K562 (cell line): ENCODE data around the gene SMYD1. TPM values are rescaled to one million over a fixed set of nuclear protein-coding genes. Genes with fewer than 3 reads are reported as not detected.

ENCODE experiments used
- ATAC-seq: fragments of 200-7000 bp; cut with Tn5 transposase; 3 replicates; pipeline ENCODE4 v1.9.1; 2020; ENCODE audit warnings: moderate library complexity
- BruUV-seq: library from RNA; stranded (reverse); fragments of 400-500 nt; replicated peaks from 2 replicates; lab custom pipeline; 2021; lab: Mats Ljungman, UMichigan
- CTCF ChIA-PET: fragments of 300-600 bp; formaldehyde crosslinking; extraction: SDS; loops from one replicate; lab custom pipeline; 2021; ENCODE audit warnings: low intra/inter-chr PET ratio; lab: Yijun Ruan, JAX
- POLR2A ChIA-PET: fragments of 300-600, 350-650 bp; sonication (Branson Sonifier 250); formaldehyde crosslinking; extraction: SDS; loops from one replicate; lab custom pipeline; 2021; ENCODE audit warnings: antibody characterized with exemption, inconsistent platforms; lab: Yijun Ruan, JAX
- DNase-seq, 4 experiments: peaks; one replicate each; pipeline versions ENCODE4 v3.0.0 to v3.0.0-alpha.2; 2011 to 2018; ENCODE audit warnings: low spot score in 3 of 4, mixed read lengths in 3 of 4; ENCODE audit errors: extremely low read depth in 1 of 4
- FAIRE-seq: peaks from 2 replicates; lab custom pipeline; 2011; peaks lifted over from hg19 to GRCh38; lab: Jason Lieb, UNC
- H2AFZ ChIP-seq: 2 replicates; pipeline ENCODE4 v1.6.0; 2011; ENCODE audit warnings: low read depth, low read length, control low read depth, inconsistent platforms
- H3K27ac ChIP-seq: fragments of 200-600 bp; 3 replicates; pipeline ENCODE4 v1.8.0; 2011; ENCODE audit warnings: low read depth, mild to moderate bottlenecking, control low read depth, inconsistent platforms, low read length, moderate library complexity, mixed read lengths; ENCODE audit errors: extremely low read depth
- H3K27me3 ChIP-seq, 2 experiments: fragments of 300-600 bp in 1 of 2; 2 replicates in 1 of 2; 3 replicates in 1 of 2; pipeline versions ENCODE4 v1.6.0 to v1.8.0; 2011; ENCODE audit warnings: inconsistent platforms in 2 of 2, low read length in 2 of 2, mild to moderate bottlenecking in 1 of 2, mixed read lengths in 1 of 2, moderate library complexity in 1 of 2; ENCODE audit not compliant: control insufficient read depth in 2 of 2, insufficient read depth in 2 of 2
- H3K36me3 ChIP-seq: fragments of 300-600 bp; 3 replicates; pipeline ENCODE4 v1.8.0; 2011; ENCODE audit warnings: mild to moderate bottlenecking, low read length, inconsistent platforms; ENCODE audit not compliant: control insufficient read depth, insufficient read depth
- H3K4me1 ChIP-seq, 2 experiments: fragments of 200-600 bp in 1 of 2; replicated peaks in 1 of 2; 2 replicates in 1 of 2; 3 replicates in 1 of 2; pipeline versions ENCODE4 v1.5.1 to v1.8.0; 2011; ENCODE audit warnings: inconsistent platforms in 2 of 2, low read length in 2 of 2, mild to moderate bottlenecking in 1 of 2, mixed read lengths in 1 of 2, moderate library complexity in 1 of 2; ENCODE audit not compliant: control insufficient read depth in 2 of 2, insufficient read depth in 2 of 2
- H3K4me2 ChIP-seq: 2 replicates; pipeline ENCODE4 v1.6.1; 2011; ENCODE audit warnings: low read length, control low read depth, inconsistent platforms, mixed read lengths; ENCODE audit not compliant: insufficient read depth
- H3K4me3 ChIP-seq: fragments of 200-600 bp; sonication (generic), shearing (Covaris generic); 2 replicates; pipeline ENCODE4 v1.5.1; 2016; ENCODE audit warnings: control low read depth, inconsistent platforms
- H3K79me2 ChIP-seq: fragments of 200-600 bp; 3 replicates; pipeline ENCODE4 v1.8.0; 2011; ENCODE audit warnings: low read length, inconsistent platforms; ENCODE audit not compliant: control insufficient read depth, insufficient read depth
- H3K9ac ChIP-seq, 2 experiments: 2 replicates each; pipeline versions ENCODE4 v1.6.0 to v1.6.1; 2011; ENCODE audit warnings: low read depth in 2 of 2, low read length in 2 of 2, control low read depth in 1 of 2, inconsistent platforms in 1 of 2, mild to moderate bottlenecking in 1 of 2, mixed read lengths in 1 of 2; ENCODE audit not compliant: insufficient read depth in 1 of 2
- H3K9me1 ChIP-seq: one replicate; pipeline ENCODE4 v1.6.0; 2011; ENCODE audit warnings: inconsistent platforms, mild to moderate bottlenecking, low read length, moderate library complexity; ENCODE audit not compliant: control insufficient read depth, insufficient read depth
- H3K9me3 ChIP-seq: replicated peaks from 2 replicates; pipeline ENCODE4 v1.5.1; 2011; ENCODE audit warnings: low read depth, low read length, inconsistent platforms; ENCODE audit not compliant: control insufficient read depth, insufficient read depth
- H4K20me1 ChIP-seq: replicated peaks from 2 replicates; pipeline ENCODE4 v1.6.1; 2011; ENCODE audit warnings: low read length, inconsistent platforms, mixed read lengths; ENCODE audit not compliant: control insufficient read depth, insufficient read depth
- CC2D1A ChIP-seq: fragments of 450-650 bp; IDR thresholded peaks from 2 replicates; pipeline ENCODE4 v1.6.1; 2017; ENCODE audit warnings: mild to moderate bottlenecking
- GATAD2B ChIP-seq: fragments of 450-650 bp; IDR thresholded peaks from 2 replicates; pipeline ENCODE4 v1.6.1; 2017; ENCODE audit warnings: mild to moderate bottlenecking, borderline replicate concordance
- KLF16 ChIP-seq: IDR thresholded peaks from 2 replicates; pipeline ENCODE4 v1.6.1; 2016; ENCODE audit warnings: antibody characterized with exemption
- NFIC ChIP-seq: fragments of 450-650 bp; IDR thresholded peaks from 2 replicates; pipeline ENCODE4 v1.6.1; 2017; ENCODE audit warnings: mild to moderate bottlenecking, inconsistent platforms
- TRIM28 ChIP-seq: fragments of 450-650 bp; IDR thresholded peaks from 2 replicates; pipeline ENCODE4 v1.6.1; 2017
- ZEB2 ChIP-seq: fragments of 450-650 bp; IDR thresholded peaks from 2 replicates; pipeline ENCODE4 v1.6.1; 2016
- ZNF79 ChIP-seq: fragments of 250-450 bp; sonication (Bioruptor Pico); IDR thresholded peaks from 2 replicates; pipeline ENCODE4 v1.4.0; 2020; ENCODE audit warnings: low read depth, mild to moderate bottlenecking, moderate library complexity
- WGBS: fragments of 100-300 bp; shearing (Covaris generic); methylation state at CpG from one replicate; pipeline ENCODE4 v1.1.6; 2016; ENCODE audit warnings: low coverage, mixed read lengths; ENCODE audit not compliant: insufficient coverage; ENCODE audit errors: missing lambda C conversion rate; 5-methylcytosine and 5-hydroxymethylcytosine counted together
- in situ Hi-C: fragments of 300-500 bp; cut with MboI; formaldehyde crosslinking; loops from 4 replicates; pipeline ENCODE4 v1.15.0; 2018; ENCODE audit warnings: inconsistent platforms, mixed read lengths
- intact Hi-C: fragments of 100-400 bp; cut with micrococcal nuclease; formaldehyde crosslinking; loops from 2 replicates; pipeline ENCODE4 v1.14.2; 2022
- polyA plus RNA-seq, 8 experiments: library from polyadenylated mRNA; depleted of rRNA in 4 of 8; stranded (reverse) in 5 of 8; unstranded in 3 of 8; fragments of >200 nt; fragmentation: Nextera tagmentation in 2 of 8; fragmentation: Illumina TruSeq in 1 of 8; extraction: Ambion mirVana in 2 of 8; extraction: Trizol in 1 of 8; gene quantifications; 2 replicates each; pipeline versions ENCODE4 v1.2.1 to v1.2.3, GENCODE V29; 2011 to 2014; ENCODE audit warnings: inconsistent platforms in 1 of 8, missing spikeins in 1 of 8
- total RNA-seq, 7 experiments: library from RNA; depleted of rRNA in 6 of 7; stranded (reverse); fragments of >200 nt in 6 of 7; fragmentation: Illumina TruSeq in 2 of 7; extraction: Trizol in 2 of 7; gene quantifications; 2 replicates each; pipeline versions ENCODE4 v1.2.1 to v1.2.3, GENCODE V29; 2011 to 2021; ENCODE audit warnings: low replicate concordance in 1 of 7
- TF ChIP-seq, protein P1 (sequence below): fragments of 450-650 bp; IDR thresholded peaks from 2 replicates; pipeline ENCODE4 v1.6.1; 2016; ENCODE audit warnings: antibody characterized with exemption
- TF ChIP-seq, protein P2 (sequence below): fragments of 450-650 bp; formaldehyde crosslinking; IDR thresholded peaks from 2 replicates; pipeline ENCODE4 v1.4.0; 2020; ENCODE audit warnings: mild to moderate bottlenecking, moderate library complexity
- TF ChIP-seq, protein P3 (sequence below), 2 experiments: fragments of 450-650 bp; conservative IDR thresholded peaks; 2 replicates each; pipeline ENCODE4 v1.6.1; 2017; ENCODE audit warnings: mild to moderate bottlenecking in 2 of 2, moderate library complexity in 2 of 2
- TF ChIP-seq, protein P4 (sequence below): fragments of 250-450 bp; sonication (Bioruptor Pico); IDR thresholded peaks from 2 replicates; pipeline ENCODE4 v1.5.1; 2021; ENCODE audit warnings: mild to moderate bottlenecking
- TF ChIP-seq, protein P5 (sequence below): fragments of 450-650 bp; IDR thresholded peaks from 2 replicates; pipeline ENCODE4 v1.6.1; 2016; ENCODE audit warnings: mild to moderate bottlenecking

The SMYD1 gene
- total and polyA plus RNA-seq, 9 of the 15 experiments (the other 6 are each of a cell fraction or from before 2014, with no cell fraction given), result not detected

DNA sequence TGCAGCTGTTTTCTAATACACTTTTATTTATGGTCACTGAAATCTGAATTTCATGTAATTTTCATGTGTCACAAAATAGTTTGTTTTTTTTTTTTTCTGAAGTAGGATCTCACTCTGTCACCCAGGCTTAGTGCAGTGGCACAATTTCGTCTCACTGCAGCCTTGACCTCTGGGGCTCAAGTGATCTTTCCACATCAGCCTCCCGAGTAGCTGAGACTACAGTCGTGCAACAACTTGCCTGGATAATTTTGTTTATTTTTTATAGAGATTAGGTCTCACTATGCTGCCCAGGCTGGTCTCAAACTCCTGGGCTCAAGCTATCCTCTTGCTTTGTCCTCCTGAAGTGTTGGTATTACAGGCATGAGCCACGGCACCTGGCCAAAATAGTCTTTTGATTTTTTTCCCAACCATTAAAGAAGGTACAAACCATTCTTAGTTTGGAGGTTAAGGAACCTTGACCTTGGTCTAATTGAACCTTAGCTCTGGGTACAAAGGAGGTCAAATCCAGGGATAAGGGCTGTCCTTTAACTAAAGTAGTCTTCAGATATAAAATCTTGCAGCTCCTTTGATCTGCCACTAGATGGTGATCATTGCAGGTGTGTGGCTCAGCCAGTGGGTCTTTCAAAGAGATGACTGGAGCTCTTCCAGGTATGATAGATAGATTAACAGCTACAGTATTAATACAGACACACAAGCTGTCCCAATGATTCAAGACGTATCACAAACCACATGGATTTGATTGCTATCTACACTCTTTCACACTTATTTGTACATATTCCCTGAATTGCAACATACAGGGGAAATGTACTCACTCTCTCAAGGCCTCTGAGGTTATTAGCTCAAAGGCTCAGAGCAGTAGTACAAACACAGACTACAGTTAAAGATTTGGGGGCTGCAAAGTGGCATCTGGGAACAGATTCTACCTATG, 7.4 kb upstream of the SMYD1 start:
- 45% methylated on average over 5 of the region's 5 CpGs for WGBS
- TF ChIP-seq ZEB2 (no peak), KLF16 (0 out of 2 replicates have a peak, but pooled peaks have one; percentile 32), CC2D1A (0 out of 2 replicates have a peak, but pooled peaks have one; percentile 21), NFIC (no peak; the same call in 1 of the 2 replicates), TRIM28 (no peak), ZNF79 (no peak), GATAD2B (no peak)
- TF ChIP-seq, protein P1, sequence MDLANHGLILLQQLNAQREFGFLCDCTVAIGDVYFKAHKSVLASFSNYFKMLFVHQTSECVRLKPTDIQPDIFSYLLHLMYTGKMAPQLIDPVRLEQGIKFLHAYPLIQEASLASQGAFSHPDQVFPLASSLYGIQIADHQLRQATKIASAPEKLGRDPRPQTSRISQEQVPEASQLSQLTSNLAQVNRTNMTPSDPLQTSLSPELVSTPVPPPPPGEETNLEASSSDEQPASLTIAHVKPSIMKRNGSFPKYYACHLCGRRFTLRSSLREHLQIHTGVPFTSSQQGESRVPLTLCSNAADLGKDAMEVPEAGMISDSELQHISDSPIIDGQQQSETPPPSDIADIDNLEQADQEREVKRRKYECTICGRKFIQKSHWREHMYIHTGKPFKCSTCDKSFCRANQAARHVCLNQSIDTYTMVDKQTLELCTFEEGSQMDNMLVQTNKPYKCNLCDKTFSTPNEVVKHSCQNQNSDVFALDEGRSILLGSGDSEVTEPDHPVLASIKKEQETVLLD, result no peak
- TF ChIP-seq, protein P2, sequence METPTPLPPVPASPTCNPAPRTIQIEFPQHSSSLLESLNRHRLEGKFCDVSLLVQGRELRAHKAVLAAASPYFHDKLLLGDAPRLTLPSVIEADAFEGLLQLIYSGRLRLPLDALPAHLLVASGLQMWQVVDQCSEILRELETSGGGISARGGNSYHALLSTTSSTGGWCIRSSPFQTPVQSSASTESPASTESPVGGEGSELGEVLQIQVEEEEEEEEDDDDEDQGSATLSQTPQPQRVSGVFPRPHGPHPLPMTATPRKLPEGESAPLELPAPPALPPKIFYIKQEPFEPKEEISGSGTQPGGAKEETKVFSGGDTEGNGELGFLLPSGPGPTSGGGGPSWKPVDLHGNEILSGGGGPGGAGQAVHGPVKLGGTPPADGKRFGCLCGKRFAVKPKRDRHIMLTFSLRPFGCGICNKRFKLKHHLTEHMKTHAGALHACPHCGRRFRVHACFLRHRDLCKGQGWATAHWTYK (CRISPR knock-in tag), result no peak
- TF ChIP-seq, protein P3, sequence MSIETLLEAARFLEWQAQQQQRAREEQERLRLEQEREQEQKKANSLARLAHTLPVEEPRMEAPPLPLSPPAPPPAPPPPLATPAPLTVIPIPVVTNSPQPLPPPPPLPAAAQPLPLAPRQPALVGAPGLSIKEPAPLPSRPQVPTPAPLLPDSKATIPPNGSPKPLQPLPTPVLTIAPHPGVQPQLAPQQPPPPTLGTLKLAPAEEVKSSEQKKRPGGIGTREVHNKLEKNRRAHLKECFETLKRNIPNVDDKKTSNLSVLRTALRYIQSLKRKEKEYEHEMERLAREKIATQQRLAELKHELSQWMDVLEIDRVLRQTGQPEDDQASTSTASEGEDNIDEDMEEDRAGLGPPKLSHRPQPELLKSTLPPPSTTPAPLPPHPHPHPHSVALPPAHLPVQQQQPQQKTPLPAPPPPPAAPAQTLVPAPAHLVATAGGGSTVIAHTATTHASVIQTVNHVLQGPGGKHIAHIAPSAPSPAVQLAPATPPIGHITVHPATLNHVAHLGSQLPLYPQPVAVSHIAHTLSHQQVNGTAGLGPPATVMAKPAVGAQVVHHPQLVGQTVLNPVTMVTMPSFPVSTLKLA (conservative IDR thresholded peaks at IDR 0.05), result 0 out of 4 replicates have a peak, but pooled peaks of 1 of the 2 experiments have one; percentile 5
- TF ChIP-seq, protein P4, sequence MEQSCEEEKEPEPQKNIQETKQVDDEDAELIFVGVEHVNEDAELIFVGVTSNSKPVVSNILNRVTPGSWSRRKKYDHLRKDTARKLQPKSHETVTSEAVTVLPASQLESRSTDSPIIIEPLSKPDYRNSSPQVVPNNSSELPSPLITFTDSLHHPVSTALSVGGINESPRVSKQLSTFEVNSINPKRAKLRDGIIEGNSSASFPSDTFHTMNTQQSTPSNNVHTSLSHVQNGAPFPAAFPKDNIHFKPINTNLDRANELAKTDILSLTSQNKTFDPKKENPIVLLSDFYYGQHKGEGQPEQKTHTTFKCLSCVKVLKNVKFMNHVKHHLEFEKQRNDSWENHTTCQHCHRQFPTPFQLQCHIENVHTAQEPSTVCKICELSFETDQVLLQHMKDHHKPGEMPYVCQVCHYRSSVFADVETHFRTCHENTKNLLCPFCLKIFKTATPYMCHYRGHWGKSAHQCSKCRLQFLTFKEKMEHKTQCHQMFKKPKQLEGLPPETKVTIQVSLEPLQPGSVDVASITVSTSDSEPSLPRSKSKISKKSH, result no peak
- TF ChIP-seq, protein P5, sequence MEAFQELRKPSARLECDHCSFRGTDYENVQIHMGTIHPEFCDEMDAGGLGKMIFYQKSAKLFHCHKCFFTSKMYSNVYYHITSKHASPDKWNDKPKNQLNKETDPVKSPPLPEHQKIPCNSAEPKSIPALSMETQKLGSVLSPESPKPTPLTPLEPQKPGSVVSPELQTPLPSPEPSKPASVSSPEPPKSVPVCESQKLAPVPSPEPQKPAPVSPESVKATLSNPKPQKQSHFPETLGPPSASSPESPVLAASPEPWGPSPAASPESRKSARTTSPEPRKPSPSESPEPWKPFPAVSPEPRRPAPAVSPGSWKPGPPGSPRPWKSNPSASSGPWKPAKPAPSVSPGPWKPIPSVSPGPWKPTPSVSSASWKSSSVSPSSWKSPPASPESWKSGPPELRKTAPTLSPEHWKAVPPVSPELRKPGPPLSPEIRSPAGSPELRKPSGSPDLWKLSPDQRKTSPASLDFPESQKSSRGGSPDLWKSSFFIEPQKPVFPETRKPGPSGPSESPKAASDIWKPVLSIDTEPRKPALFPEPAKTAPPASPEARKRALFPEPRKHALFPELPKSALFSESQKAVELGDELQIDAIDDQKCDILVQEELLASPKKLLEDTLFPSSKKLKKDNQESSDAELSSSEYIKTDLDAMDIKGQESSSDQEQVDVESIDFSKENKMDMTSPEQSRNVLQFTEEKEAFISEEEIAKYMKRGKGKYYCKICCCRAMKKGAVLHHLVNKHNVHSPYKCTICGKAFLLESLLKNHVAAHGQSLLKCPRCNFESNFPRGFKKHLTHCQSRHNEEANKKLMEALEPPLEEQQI, result no peak

More for the DNA sequence above, 7.4 kb upstream of the SMYD1 start:
- Histone ChIP-seq H2AFZ (no peak overlapping the region), H3K9me1 (no peaks in the 10 kb centered on the region), H3K9ac (no peak overlapping the region), H3K4me1 (peaks cover 33 to 54% of the 10 kb centered on the region in 2 experiments), H4K20me1 (no peaks in the 10 kb centered on the region), H3K4me3 (no peak overlapping the region), H3K27ac (no peak overlapping the region), H3K27me3 (no peaks in the 10 kb centered on the region), H3K36me3 (no peaks in the 10 kb centered on the region), H3K4me2 (no peak overlapping the region), H3K9me3 (no peaks in the 10 kb centered on the region), H3K79me2 (peaks cover 9% of the 10 kb centered on the region)
- in situ Hi-C loops (loop anchor here (5.0 kb wide), 1 partner anchor 97 kb away; no protein-coding TSS in a partner anchor), intact Hi-C loops (loop anchor here (2.0 to 5.0 kb wide), 2 partner anchors 99 to 127 kb away; no protein-coding TSS in a partner anchor)
- no TSS peak for BruUV-seq
- peak; percentile 83 for FAIRE-seq
- CTCF ChIA-PET, result interaction anchor here (0.5 to 1.9 kb wide), 3 partner anchors 73 to 361 kb away, joined by 3 to 12 read pairs (median 4); no protein-coding TSS in a partner anchor
- ATAC-seq, result peak; percentile 38
- peak; percentile 62 to 67 (median 64) for DNase-seq
- POLR2A ChIA-PET, result interaction anchor here (0.9 to 2.1 kb wide), 6 partner anchors 8 to 50 kb away, joined by 3 to 8 read pairs (median 4); partner anchors contain the start of gene RNU2-63P
